H1 (cell line): ENCODE measurements around the gene RAB3GAP2. TPM values are rescaled to one million over a fixed set of nuclear protein-coding genes. Genes with fewer than 3 reads are reported as not detected.

Experiments used
- CTCF ChIA-PET: fragments of 300-600 bp; sonication (Branson Sonifier 250); formaldehyde crosslinking; loops from one replicate; lab custom pipeline; 2021; ENCODE audit not compliant: partially characterized antibody; lab: Charles Lee
- POLR2A ChIA-PET: fragments of 300-600 bp; sonication (Branson Sonifier 250); formaldehyde crosslinking; loops from one replicate; lab custom pipeline; 2021; ENCODE audit warnings: inconsistent platforms; ENCODE audit not compliant: partially characterized antibody; lab: Charles Lee
- DNase-seq, 2 experiments: peaks; one replicate each; pipeline versions ENCODE4 v3.0.0 to v3.0.0-alpha.2; 2010 to 2022; ENCODE audit warnings: low spot score in 2 of 2, low read depth in 1 of 2, mixed read lengths in 1 of 2
- FAIRE-seq: peaks from 2 replicates; lab custom pipeline; 2011; peaks lifted over from hg19 to GRCh38; lab: Jason Lieb, UNC
- H2AFZ ChIP-seq: 2 replicates; pipeline ENCODE4 v1.8.1; 2012; ENCODE audit warnings: low read length, inconsistent platforms
- H2AK5ac ChIP-seq: 2 replicates; pipeline ENCODE4 v1.6.1; 2013; ENCODE audit warnings: low read depth, low read length
- H2BK120ac ChIP-seq: replicated peaks from 2 replicates; pipeline ENCODE3; 2013; ENCODE audit warnings: low read depth, low read length, inconsistent platforms
- H2BK12ac ChIP-seq: 2 replicates; pipeline ENCODE4 v1.6.1; 2013; ENCODE audit warnings: low read depth, low read length
- H2BK15ac ChIP-seq: 2 replicates; pipeline ENCODE4 v1.6.1; 2013; ENCODE audit warnings: low read length
- H2BK20ac ChIP-seq: 2 replicates; pipeline ENCODE4 v1.6.1; 2013; ENCODE audit warnings: low read length
- H2BK5ac ChIP-seq: 2 replicates; pipeline ENCODE4 v1.6.1; 2013; ENCODE audit warnings: low read depth, low read length
- H3K14ac ChIP-seq: 2 replicates; pipeline ENCODE4 v1.6.1; 2013; ENCODE audit warnings: inconsistent platforms; ENCODE audit not compliant: insufficient read length
- H3K18ac ChIP-seq: 2 replicates; pipeline ENCODE4 v1.6.1; 2013; ENCODE audit warnings: low read length; ENCODE audit errors: extremely low read depth
- H3K23ac ChIP-seq: 2 replicates; pipeline ENCODE4 v1.6.1; 2013; ENCODE audit warnings: inconsistent platforms; ENCODE audit not compliant: insufficient read length
- H3K23me2 ChIP-seq: 2 replicates; pipeline ENCODE4 v1.6.1; 2013; ENCODE audit warnings: low read depth, low read length
- H3K27ac ChIP-seq: 2 replicates; pipeline ENCODE4 v1.6.1; 2011; ENCODE audit warnings: low read depth, low read length, inconsistent platforms
- H3K27me3 ChIP-seq, 4 experiments: replicated peaks in 1 of 4; 1 replicate in 1 of 4; 2 replicates in 3 of 4; pipeline versions ENCODE4 v1.6.1 to v1.8.1; 2011 to 2013; ENCODE audit warnings: low read length in 3 of 4, mild to moderate bottlenecking in 3 of 4, inconsistent platforms in 2 of 4, mixed read lengths in 2 of 4, moderate library complexity in 1 of 4; ENCODE audit not compliant: control insufficient read depth in 3 of 4, insufficient read depth in 3 of 4; ENCODE audit errors: extremely low read depth in 1 of 4
- H3K36me3 ChIP-seq, 4 experiments: 2 replicates each; pipeline versions ENCODE4 v1.6.1 to v1.8.1; 2011 to 2013; ENCODE audit warnings: mild to moderate bottlenecking in 4 of 4, low read length in 3 of 4, moderate library complexity in 2 of 4, control low read depth in 1 of 4, inconsistent platforms in 1 of 4; ENCODE audit not compliant: insufficient read depth in 4 of 4, control insufficient read depth in 2 of 4
- H3K4ac ChIP-seq: replicated peaks from 2 replicates; pipeline ENCODE3; 2013; ENCODE audit warnings: low read length, low read depth, mixed read lengths, inconsistent platforms; ENCODE audit not compliant: insufficient read length
- H3K4me1 ChIP-seq, 4 experiments: replicated peaks in 1 of 4; 1 replicate in 1 of 4; 2 replicates in 3 of 4; pipeline versions ENCODE4 v1.6.1 to v1.8.1; 2011 to 2013; ENCODE audit warnings: low read length in 3 of 4, inconsistent platforms in 2 of 4, mixed read lengths in 1 of 4; ENCODE audit not compliant: insufficient read depth in 4 of 4, control insufficient read depth in 3 of 4
- H3K4me2 ChIP-seq, 2 experiments: 2 replicates each; pipeline versions ENCODE4 v1.6.1 to v1.8.1; 2011 to 2013; ENCODE audit warnings: low read depth in 2 of 2, low read length in 2 of 2, control low read depth in 1 of 2, inconsistent platforms in 1 of 2, mild to moderate bottlenecking in 1 of 2; ENCODE audit not compliant: insufficient read depth in 1 of 2
- H3K4me3 ChIP-seq, 4 experiments: fragments of 200-600, 300-600 bp in 1 of 4; sonication (generic), shearing (Covaris generic), sonication (Bioruptor Twin) in 1 of 4; 2 replicates each; pipeline versions ENCODE4 v1.5.1 to v1.8.1; 2011 to 2016; ENCODE audit warnings: low read length in 4 of 4, low read depth in 3 of 4, control low read depth in 2 of 4, inconsistent platforms in 2 of 4, mild to moderate bottlenecking in 2 of 4, mixed read lengths in 1 of 4, moderate library complexity in 1 of 4; ENCODE audit not compliant: insufficient read depth in 2 of 4; ENCODE audit errors: extremely low read depth in 1 of 4
- H3K56ac ChIP-seq: replicated peaks from 2 replicates; pipeline ENCODE3; 2013; ENCODE audit warnings: low read depth, mild to moderate bottlenecking, mixed read lengths, low read length, inconsistent platforms; ENCODE audit not compliant: insufficient read length
- H3K79me1 ChIP-seq: 2 replicates; pipeline ENCODE4 v1.6.1; 2013; ENCODE audit warnings: low read depth, low read length, control low read depth
- H3K79me2 ChIP-seq, 2 experiments: 2 replicates each; pipeline versions ENCODE4 v1.6.1 to v1.8.1; 2012 to 2013; ENCODE audit warnings: low read length in 2 of 2, mild to moderate bottlenecking in 2 of 2, inconsistent platforms in 1 of 2; ENCODE audit not compliant: insufficient read depth in 2 of 2, control insufficient read depth in 1 of 2
- H3K9ac ChIP-seq, 4 experiments: replicated peaks in 1 of 4; 1 replicate in 1 of 4; 2 replicates in 3 of 4; pipeline versions ENCODE4 v1.6.1 to v1.8.1; 2011 to 2013; ENCODE audit warnings: low read depth in 3 of 4, low read length in 3 of 4, control low read depth in 2 of 4, mild to moderate bottlenecking in 2 of 4, moderate library complexity in 2 of 4, inconsistent platforms in 1 of 4; ENCODE audit errors: extremely low read depth in 1 of 4
- H3K9me3 ChIP-seq, 2 experiments: 2 replicates each; pipeline versions ENCODE4 v1.6.1 to v1.8.1; 2012 to 2013; ENCODE audit warnings: mild to moderate bottlenecking in 2 of 2, moderate library complexity in 2 of 2, control low read depth in 1 of 2, inconsistent platforms in 1 of 2, low read depth in 1 of 2, low read length in 1 of 2, mixed read lengths in 1 of 2; ENCODE audit not compliant: insufficient read depth in 2 of 2
- H4K20me1 ChIP-seq, 2 experiments: replicated peaks in 1 of 2; 2 replicates each; pipeline versions ENCODE3 to v1.8.1; 2011 to 2013; ENCODE audit warnings: inconsistent platforms in 2 of 2, low read length in 2 of 2, mild to moderate bottlenecking in 1 of 2; ENCODE audit not compliant: insufficient read depth in 2 of 2, control insufficient read depth in 1 of 2
- H4K5ac ChIP-seq: 2 replicates; pipeline ENCODE4 v1.6.1; 2013; ENCODE audit warnings: low read length, low read depth, mixed read lengths, inconsistent platforms; ENCODE audit not compliant: insufficient read length
- H4K8ac ChIP-seq: 2 replicates; pipeline ENCODE4 v1.8.0; 2013; ENCODE audit warnings: mild to moderate bottlenecking, moderate library complexity, low read length, inconsistent platforms; ENCODE audit not compliant: insufficient read depth; ENCODE audit errors: extremely low read depth
- H4K91ac ChIP-seq: replicated peaks from 2 replicates; pipeline ENCODE3; 2013; ENCODE audit warnings: low read length, mixed read lengths, inconsistent platforms; ENCODE audit not compliant: insufficient read length
- CHD1 ChIP-seq: IDR thresholded peaks from 2 replicates; pipeline ENCODE4 v1.6.1; 2012; ENCODE audit warnings: low read depth, low read length, improper control_type of control experiment
- CTCF ChIP-seq, 3 experiments: IDR thresholded peaks; 1 replicate in 2 of 3; 2 replicates in 1 of 3; pipeline versions ENCODE4 v1.5.1 to v1.6.1; 2011; ENCODE audit warnings: low read length in 3 of 3, mild to moderate bottlenecking in 3 of 3, inconsistent platforms in 2 of 3, low read depth in 1 of 3, moderate library complexity in 1 of 3; ENCODE audit not compliant: insufficient read depth in 1 of 3; ENCODE audit errors: control extremely low read depth in 1 of 3
- EGR1 ChIP-seq: IDR thresholded peaks from 2 replicates; pipeline ENCODE4 v1.6.1; 2011; ENCODE audit warnings: low read depth, low read length, borderline replicate concordance
- RAD21 ChIP-seq, 2 experiments: IDR thresholded peaks in 1 of 2; conservative IDR thresholded peaks in 1 of 2; 2 replicates each; pipeline ENCODE4 v1.6.1; 2011; ENCODE audit warnings: low read depth in 2 of 2, low read length in 2 of 2, improper control_type of control experiment in 1 of 2, inconsistent platforms in 1 of 2, mild to moderate bottlenecking in 1 of 2, moderate library complexity in 1 of 2
- SP4 ChIP-seq: IDR thresholded peaks from 2 replicates; pipeline ENCODE4 v1.6.1; 2012; ENCODE audit warnings: low read length, inconsistent platforms
- TCF12 ChIP-seq: IDR thresholded peaks from 2 replicates; pipeline ENCODE4 v1.6.1; 2011; ENCODE audit warnings: low read depth, mild to moderate bottlenecking, low read length
- WGBS, 2 experiments: shearing (Covaris generic) in 1 of 2; methylation state at CpG; one replicate each; pipeline versions ENCODE4 v1.1.6 to v1.1.7; 2013 to 2015; ENCODE audit warnings: low lambda C conversion rate in 2 of 2, mixed read lengths in 2 of 2, inconsistent platforms in 1 of 2, low coverage in 1 of 2, missing lambda C conversion rate in 1 of 2; ENCODE audit not compliant: insufficient replicate concordance in 2 of 2, insufficient coverage in 1 of 2, insufficient read length in 1 of 2; ENCODE audit errors: extremely low coverage in 1 of 2, missing lambda C conversion rate in 1 of 2; 5-methylcytosine and 5-hydroxymethylcytosine counted together
- polyA plus RNA-seq, 7 experiments: library from polyadenylated mRNA; depleted of rRNA in 3 of 7; stranded (reverse) in 5 of 7; unstranded in 2 of 7; fragments of >200 nt in 5 of 7; fragments of 200-250 nt in 2 of 7; gene quantifications; 1 replicate in 5 of 7; 2 replicates in 1 of 7; 4 replicates in 1 of 7; pipeline versions ENCODE4 v1.2.1 to v1.2.3, GENCODE V29; 2011 to 2013; ENCODE audit warnings: missing spikeins in 2 of 7, mixed read lengths in 2 of 7
- total RNA-seq: library from RNA; stranded (reverse); fragmentation: NEBNext Ultra II Directional; extraction: Animal tissue kit (Norgen Biotek cat#: 25700); gene quantifications from 2 replicates; pipeline ENCODE4 v1.2.1, GENCODE V29; 2021

The RAB3GAP2 gene
- total and polyA plus RNA-seq, 2 of the 8 experiments (the other 6 are each of a cell fraction or from before 2014, with no cell fraction given) = 19.7 to 52.7 TPM

GRCh38 chr1:220189750-220190347 lies 82.4 kb downstream of the RAB3GAP2 start:
- TF ChIP-seq TCF12 (no peak), SP4 (no peak), CTCF (IDR thresholded peaks at IDR 0.05; ENCODE audit: control extremely low read depth in 1 of 3, insufficient read depth in 1 of 3, low read depth in 1 of 3, low read length in 3 of 3) (peak in 1 of 3 experiments; percentile 29; a peak in 2 of 4 replicates), RAD21 (IDR thresholded peaks at IDR 0.05 in 1 of 2, conservative IDR thresholded peaks at IDR 0.05 in 1 of 2; ENCODE audit: low read depth in 2 of 2, low read length in 2 of 2) (peak in 1 of 2 experiments; percentile 46), CHD1 (no peak), EGR1 (no peak)
- peaks cover 7 to 66% (median 29%) of the 10 kb centered on the region in 4 experiments for H3K36me3 ChIP-seq
- POLR2A ChIA-PET = interaction anchor here (1.4 kb wide), 1 partner anchor 9 kb away, joined by 3 read pairs; no protein-coding TSS in a partner anchor
- DNase-seq (no peak), FAIRE-seq (no peak)
- H2BK20ac ChIP-seq = no peak overlapping the region
- no peaks in the 10 kb centered on the region for H3K9me3 ChIP-seq
- no peak overlapping the region for H2BK120ac ChIP-seq
- no peak overlapping the region for H3K23ac ChIP-seq
- CTCF ChIA-PET = interaction anchor here (0.7 to 2.5 kb wide), 8 partner anchors 8 to 180 kb away, joined by 3 to 12 read pairs (median 4); no protein-coding TSS in a partner anchor
- no peak overlapping the region for H2BK12ac ChIP-seq
- H3K18ac ChIP-seq = no peak overlapping the region
- H4K5ac ChIP-seq = no peak overlapping the region
- no peak overlapping the region for H2BK5ac ChIP-seq
- no peak overlapping the region for H3K14ac ChIP-seq
- no peak overlapping the region for H2AFZ ChIP-seq
- H2AK5ac ChIP-seq = no peak overlapping the region
- H4K20me1 ChIP-seq = no peaks in the 10 kb centered on the region
- no peak overlapping the region for H3K4me3 ChIP-seq
- no peak overlapping the region for H4K91ac ChIP-seq
- H3K27ac ChIP-seq = no peak overlapping the region
- H3K27me3 ChIP-seq = no peaks in the 10 kb centered on the region
- no peak overlapping the region for H4K8ac ChIP-seq
- no peaks in the 10 kb centered on the region for H3K23me2 ChIP-seq
- H3K4me2 ChIP-seq = no peak overlapping the region
- no peak overlapping the region for H2BK15ac ChIP-seq
- H3K9ac ChIP-seq = no peak overlapping the region
- H3K79me1 ChIP-seq = no peaks in the 10 kb centered on the region
- WGBS, 2 experiments = 89% methylated on average over 1 of the region's 1 CpG; no CpG with 5 or more reads in 1 of the 2 experiments
- no peaks in the 10 kb centered on the region for H3K79me2 ChIP-seq
- no peak overlapping the region for H3K56ac ChIP-seq
- H3K4me1 ChIP-seq = no peaks in the 10 kb centered on the region
- H3K4ac ChIP-seq = no peak overlapping the region
